Retinal pigment epithelial cell (primary cell): ENCODE results near the gene ADAP1.

Experiments used
- DNase-seq: peaks from one replicate; pipeline ENCODE4 v3.0.0-alpha.2; 2010; ENCODE audit warnings: low read depth
- H3K4me3 ChIP-seq: 2 replicates; pipeline ENCODE4 v1.5.1; 2011; ENCODE audit warnings: mild to moderate bottlenecking, low read length, control low read depth, moderate library complexity
- CTCF ChIP-seq: conservative IDR thresholded peaks from 2 replicates; pipeline ENCODE4 v1.5.1; 2011; ENCODE audit warnings: low read depth, low read length, control low read depth, inconsistent platforms

Gene ADAP1

GRCh38 chr7:894927-895450 lies 59.5 kb downstream of the ADAP1 start:
- DNase-seq: no peak
- H3K4me3 ChIP-seq: no peak overlapping the region
- no peak for TF ChIP-seq CTCF

- H3K4me3 ChIP-seq: no peak overlapping the region
- no peak for TF ChIP-seq CTCF
- DNase-seq: no peak
These were observed 60.2 kb downstream of the ADAP1 start for GRCh38 chr7:894164-894867.

- no peak for DNase-seq
- no peak for TF ChIP-seq CTCF
- H3K4me3 ChIP-seq: no peak overlapping the region
These were observed 60.8 kb downstream of the ADAP1 start for GRCh38 chr7:893686-894085.

GRCh38 chr7:892648-893593 lies 61.6 kb downstream of the ADAP1 start:
- no peak overlapping the region for H3K4me3 ChIP-seq
- no peak for DNase-seq
- no peak for TF ChIP-seq CTCF

GRCh38 chr7:891805-892204 lies 62.7 kb downstream of the ADAP1 start:
- no peak for TF ChIP-seq CTCF
- H3K4me3 ChIP-seq: no peak overlapping the region
- DNase-seq: no peak

GRCh38 chr7:891291-891690 lies 63.2 kb downstream of the ADAP1 start:
- H3K4me3 ChIP-seq: no peak overlapping the region
- no peak for DNase-seq
- no peak for TF ChIP-seq CTCF
